Heart right ventricle (tissue), 16 donors: ENCODE data around the gene WDFY1. TPM values are rescaled to one million over a fixed set of nuclear protein-coding genes. Genes with fewer than 3 reads are reported as not detected.

Experiments used
- ATAC-seq, 8 donors: fragments of 200-7000 bp; cut with Tn5 transposase; one replicate each; pipeline ENCODE4 v1.9.1; 2020; ENCODE audit warnings: mild to moderate bottlenecking in 8 of 8, moderate library complexity in 8 of 8, moderate number of reproducible peaks in 1 of 8
- DNase-seq, 2 donors: peaks; one replicate each; pipeline ENCODE4 v3.0.0-alpha.2; 2020
- H3K27ac ChIP-seq, 10 donors: fragments of 200-600 bp; sonication (generic) in 2 of 10; one replicate each; pipeline versions ENCODE4 v1.5.0 to v1.8.0; 2020 to 2022; ENCODE audit warnings: mild to moderate bottlenecking in 3 of 10
- H3K27me3 ChIP-seq, 7 donors: fragments of 200-600 bp; one replicate each; pipeline ENCODE4 v1.8.0; 2021 to 2022; ENCODE audit warnings: mild to moderate bottlenecking in 2 of 7
- H3K36me3 ChIP-seq, 9 donors: fragments of 200-600 bp; sonication (generic) in 1 of 9; one replicate each; pipeline versions ENCODE4 v1.5.0 to v1.8.0; 2020 to 2022; ENCODE audit warnings: mild to moderate bottlenecking in 2 of 9
- H3K4me1 ChIP-seq, 9 donors: fragments of 200-600 bp; sonication (generic) in 1 of 9; one replicate each; pipeline versions ENCODE4 v1.5.0 to v1.8.0; 2020 to 2022; ENCODE audit warnings: mild to moderate bottlenecking in 4 of 9
- H3K4me3 ChIP-seq, 10 donors: fragments of 200-600 bp; sonication (generic) in 2 of 10; one replicate each; pipeline versions ENCODE4 v1.5.0 to v1.8.0; 2020 to 2022; ENCODE audit warnings: mild to moderate bottlenecking in 7 of 10, moderate library complexity in 2 of 10
- H3K9me3 ChIP-seq, 11 donors: fragments of 200-600 bp in 10 of 11; sonication (generic) in 2 of 11; one replicate each; pipeline versions ENCODE4 v1.5.0 to v1.8.0; 2013 to 2022; ENCODE audit warnings: mild to moderate bottlenecking in 2 of 11, control low read depth in 1 of 11, moderate library complexity in 1 of 11
- CTCF ChIP-seq, 9 donors: fragments of 200-600 bp; sonication (generic) in 2 of 9; IDR thresholded peaks; one replicate each; pipeline versions ENCODE4 v1.5.0 to v1.8.0; 2021 to 2022; ENCODE audit warnings: antibody characterized with exemption in 9 of 9, mild to moderate bottlenecking in 5 of 9, moderate library complexity in 1 of 9
- WGBS, 2 donors: extraction: QIAGEN DNeasy Blood & Tissue Kit; methylation state at CpG; one replicate each; pipeline ENCODE4 v1.1.7; 2013; ENCODE audit warnings: inconsistent platforms in 1 of 2; 5-methylcytosine and 5-hydroxymethylcytosine counted together
- intact Hi-C, 10 donors: fragments of 100-400 bp; cut with DNase I; formaldehyde crosslinking; loops; one replicate each; pipeline versions ENCODE4 v1.11.1 to v1.14.2; 2022
- polyA plus RNA-seq, 2 donors: library from polyadenylated mRNA; stranded (reverse); fragments of 200-250 nt; gene quantifications; one replicate each; pipeline ENCODE4 v1.2.3, GENCODE V29; 2013
- total RNA-seq, 10 donors: library from RNA; stranded (reverse); fragmentation: NEBNext Ultra II Directional in 3 of 10; extraction: Animal tissue kit (Norgen Biotek cat#: 25700) in 3 of 10; gene quantifications; one replicate each; pipeline versions ENCODE4 v1.2.1 to v1.2.4, GENCODE V29; 2021 to 2023
- donor health status: Arrhythmogenic right ventricular cardiomyopathy.
- donor health status: ischemic (EF 13 %, LVEDD 7.1; RV severe dilation, severe dysfunction).
- donor health status: healthy with polysubstance abuse.
- donor health status: DM: no; HTN: yes; CAD: no.
- donor health status: DM: no; HTN: no; CAD: no.
- donor health status: ischemic (EF 25% LVEDD 6.9; RV normal size, moderate dysfunction).
- donor health status: ischemic (EF 25% LVEDD 5.7; RV mildly dilated, moderate dysfunction).
- donor health status: healthy.
- donor health status: DM: yes; HTN: yes; CAD: no.
- donor health status: Ischemic cardiomyopathy.
- donor health status: ischemic (EF 35%, LVEDD 5.7; RV mildly dilated, moderate dysfunction).
- donor health status: nonischemic (EF 11% LVEDD 7.7; RV severe dilation, severe dysfunction).
- donor health status: DM: yes; HTN: yes; CAD: no.
- donor health status: PGD.
- donor health status: ischemic (EF 29% LVEDD 5.4; RV normal size, mild dysfunction).
- donor health status: nonischemic (EF 23%, LVEDD 6.1; RV moderate dilation, normal function).

Gene WDFY1
- total and polyA plus RNA-seq, 12 donors = 8.1 to 25.9 (median 14.3) TPM

GRCh38 chr2:223935459-223936125 lies 9.5 kb downstream of the WDFY1 start:
- Histone ChIP-seq H3K27me3 (no peaks in the 10 kb centered on the region), H3K27ac (peak overlapping the region in 1 of 10 donors; percentile 28), H3K4me3 (no peak overlapping the region), H3K36me3 (no peaks in the 10 kb centered on the region), H3K9me3 (peaks cover 0 to 11% (median 0%) of the 10 kb centered on the region in 11 donors), H3K4me1 (peaks cover 8 to 93% (median 75%) of the 10 kb centered on the region in 9 donors)
- DNase-seq (no peak), ATAC-seq (no peak)
- intact Hi-C loops = no loop called here
- no peak for TF ChIP-seq CTCF (IDR thresholded peaks at IDR 0.05)

GRCh38 chr2:223934870-223935269 lies 10.3 kb downstream of the WDFY1 start:
- ATAC-seq (no peak), DNase-seq (no peak)
- WGBS, 2 donors = 65 to 72% methylated on average over 6 of the region's 6 CpGs
- intact Hi-C loops = no loop called here
- peaks cover 0 to 7% (median 0%) of the 10 kb centered on the region in 11 donors for H3K9me3 ChIP-seq
- TF ChIP-seq CTCF (IDR thresholded peaks at IDR 0.05) = no peak
- no peak overlapping the region for H3K4me3 ChIP-seq
- H3K27me3 ChIP-seq = no peaks in the 10 kb centered on the region
- no peak overlapping the region for H3K27ac ChIP-seq
- peaks cover 11 to 97% (median 83%) of the 10 kb centered on the region in 9 donors for H3K4me1 ChIP-seq
- no peaks in the 10 kb centered on the region for H3K36me3 ChIP-seq

GRCh38 chr2:223932816-223933800 lies 12.0 kb downstream of the WDFY1 start:
- H3K4me1 ChIP-seq = peaks cover 11 to 91% (median 82%) of the 10 kb centered on the region in 9 donors
- H3K27me3 ChIP-seq = no peaks in the 10 kb centered on the region
- no peak overlapping the region for H3K4me3 ChIP-seq
- no peaks in the 10 kb centered on the region for H3K9me3 ChIP-seq
- H3K36me3 ChIP-seq = no peaks in the 10 kb centered on the region
- ATAC-seq = no peak
- no peak for DNase-seq
- no peak for TF ChIP-seq CTCF (IDR thresholded peaks at IDR 0.05)
- WGBS, 2 donors = 43 to 47% methylated on average over 6 of the region's 6 CpGs
- intact Hi-C loops = no loop called here
- H3K27ac ChIP-seq = peak overlapping the region in 1 of 10 donors; percentile 13
